ENCODE results near the gene TMA7. TPM values are rescaled to one million over a fixed set of nuclear protein-coding genes. Genes with fewer than 3 reads are reported as not detected.

Gene TMA7
- total RNA-seq, 4 donors from 2014 or later: 272 to 488 (median 350) TPM

GRCh38 chr3:48467473-48468267, 27.6 kb downstream of the TMA7 start:
- no peak for TF ChIP-seq CTCF (IDR thresholded peaks at IDR 0.05; ENCODE audit: low read depth)

DNA sequence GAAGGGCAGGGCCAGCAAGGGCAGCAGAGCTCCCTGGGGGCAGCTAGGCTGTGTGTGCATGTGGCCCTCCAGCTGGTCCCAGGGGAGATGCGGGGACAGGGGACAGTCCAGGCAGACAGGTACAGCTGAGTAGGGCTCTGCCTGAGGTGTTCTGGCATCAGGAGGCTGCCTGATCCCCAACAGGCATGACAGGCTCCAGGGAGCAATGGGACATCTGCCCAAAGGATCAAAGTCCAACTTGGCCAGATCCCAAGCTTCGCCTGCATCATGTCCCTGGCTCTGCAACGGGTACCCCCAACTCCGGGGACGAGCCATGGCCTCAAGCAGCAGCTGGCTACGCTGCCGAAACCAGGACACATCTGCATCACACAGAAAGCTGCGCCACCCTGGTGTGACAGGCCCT, 28.3 kb downstream of the TMA7 start:
- no peak for TF ChIP-seq CTCF (IDR thresholded peaks at IDR 0.05; ENCODE audit: low read depth)

GRCh38 chr3:48469046-48469915, 29.2 kb downstream of the TMA7 start:
- no peak for TF ChIP-seq CTCF (IDR thresholded peaks at IDR 0.05; ENCODE audit: low read depth)

DNA sequence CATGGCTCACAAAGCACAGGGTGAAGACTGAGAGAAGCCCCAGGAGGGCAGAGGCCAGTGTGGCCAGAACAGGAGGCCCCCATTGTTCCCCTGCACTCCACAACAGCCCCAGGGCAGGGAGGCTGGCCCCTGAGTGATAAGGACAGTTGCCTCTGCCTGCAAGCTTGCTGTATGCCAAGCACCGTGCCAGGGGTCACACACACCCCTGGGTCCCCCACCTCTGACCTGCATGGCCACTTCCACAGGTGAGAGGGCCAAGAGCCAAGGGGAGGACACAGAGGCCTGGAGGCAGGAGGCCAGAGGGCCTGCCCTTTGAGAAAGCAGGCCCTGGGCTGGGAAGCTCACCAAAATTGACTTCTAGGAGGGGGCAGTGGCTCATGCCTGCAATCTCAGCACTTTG, 30.2 kb downstream of the TMA7 start:
- TF ChIP-seq CTCF (IDR thresholded peaks at IDR 0.05; ENCODE audit: low read depth): no peak

DNA sequence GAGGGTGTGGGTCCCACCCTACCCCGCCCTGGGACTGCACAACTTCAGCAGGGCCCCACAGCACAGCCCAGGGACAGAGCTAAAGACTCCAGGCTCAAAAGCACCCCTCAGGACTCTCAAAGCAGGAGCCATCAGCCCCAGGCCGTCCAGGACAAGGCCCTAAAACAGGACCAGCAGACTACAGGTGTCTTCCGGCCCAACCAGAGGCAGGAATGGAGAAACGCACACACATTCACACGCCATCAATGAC, 32.5 kb downstream of the TMA7 start:
- TF ChIP-seq CTCF (IDR thresholded peaks at IDR 0.05; ENCODE audit: low read depth): no peak

DNA sequence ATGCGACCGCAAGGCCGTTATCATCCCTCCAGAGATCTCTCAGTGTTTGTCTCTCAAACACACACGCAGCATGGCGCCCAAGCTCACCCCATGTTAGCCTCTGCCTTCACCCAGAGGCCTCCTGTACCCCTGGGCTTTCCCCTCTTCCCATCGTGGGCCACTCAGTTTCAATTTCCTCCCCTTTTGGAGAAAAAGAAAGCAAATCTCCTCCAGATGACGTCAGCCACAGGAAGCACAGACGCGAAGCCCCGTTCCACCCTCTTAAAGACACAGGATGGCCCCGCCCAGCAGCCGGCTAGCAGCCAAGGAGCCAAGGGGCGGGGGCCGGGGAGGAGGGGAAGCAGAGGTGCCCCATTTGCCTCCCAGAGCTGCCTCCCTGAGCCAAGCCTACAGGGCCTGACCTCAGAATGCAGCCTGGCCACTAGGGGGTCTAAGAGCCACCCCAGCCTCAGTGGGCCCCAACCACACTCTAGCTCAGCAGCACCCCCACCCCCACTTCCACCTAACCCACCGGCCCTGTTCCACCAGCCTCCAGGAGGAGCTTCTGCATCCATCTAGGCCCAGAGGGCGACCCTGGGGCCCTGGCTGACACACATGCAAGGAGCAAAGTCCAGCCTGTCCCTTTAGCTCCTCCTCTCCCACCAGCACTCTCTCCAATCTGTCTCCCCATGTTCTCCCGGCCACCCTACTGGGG, 33.0 kb downstream of the TMA7 start:
- no peak for TF ChIP-seq CTCF (IDR thresholded peaks at IDR 0.05; ENCODE audit: low read depth)

DNA sequence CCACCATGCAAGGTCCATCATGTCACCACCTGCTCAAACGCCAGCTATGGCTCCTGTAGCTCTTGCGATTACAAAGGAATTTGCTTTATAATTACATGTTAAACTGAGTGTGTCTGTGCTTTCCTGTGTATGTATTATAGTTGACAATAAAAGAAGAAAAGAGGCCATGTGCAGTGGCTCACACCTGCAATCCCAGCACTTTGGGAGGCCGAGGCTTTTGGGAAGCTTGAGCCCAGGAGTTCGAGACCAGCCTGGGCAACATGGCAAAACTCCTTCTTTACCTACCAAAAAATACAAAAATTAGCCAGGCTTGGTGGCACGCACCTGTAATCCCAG, 33.5 kb downstream of the TMA7 start:
- TF ChIP-seq CTCF (IDR thresholded peaks at IDR 0.05; ENCODE audit: low read depth): no peak

Data from subcutaneous adipose tissue (tissue), 4 donors.